ENCODE results near the gene C4orf50.

The C4orf50 gene

GRCh38 chr4:5882947-5883346, 135.3 kb downstream of the C4orf50 start:
- Histone ChIP-seq H3F3A (ENCODE audit: insufficient read depth) (no peaks in the 10 kb centered on the region), H3K79me2 (ENCODE audit: insufficient read depth, low read length) (no peaks in the 10 kb centered on the region)
- TF ChIP-seq EZH2phosphoT487 (conservative IDR thresholded peaks at IDR 0.05; ENCODE audit: low read length) (no peak), CTCF (IDR thresholded peaks at IDR 0.05; ENCODE audit: insufficient read depth, low read length, poor library complexity, severe bottlenecking) (no peak)

GRCh38 chr4:5881340-5881739, 136.9 kb downstream of the C4orf50 start:
- Histone ChIP-seq H4K20me1 (ENCODE audit: low read depth, low read length) (no peaks in the 10 kb centered on the region), H3K9me3 (ENCODE audit: insufficient read depth, low read length) (no peaks in the 10 kb centered on the region), H3K9ac (ENCODE audit: low read length) (no peak overlapping the region), H3K9me2 (replicated peaks; ENCODE audit: insufficient read depth, low read length) (no peaks in the 10 kb centered on the region), H3K36me3 (ENCODE audit: low read length) (no peaks in the 10 kb centered on the region), H3K27ac (ENCODE audit: low read depth, low read length) (no peak overlapping the region), H3K79me2 (ENCODE audit: insufficient read depth, low read length) (no peaks in the 10 kb centered on the region), H2AFZ (ENCODE audit: low read depth, low read length, severe bottlenecking) (no peak overlapping the region), H3K4me3 (ENCODE audit: insufficient read depth, low read length, poor library complexity, severe bottlenecking) (no peak overlapping the region), H3K4me2 (ENCODE audit: low read depth, low read length, poor library complexity, severe bottlenecking) (no peak overlapping the region), H3K27me3 (ENCODE audit: low read length) (no peaks in the 10 kb centered on the region), H3F3A (ENCODE audit: insufficient read depth) (no peaks in the 10 kb centered on the region)
- no peak for TF ChIP-seq EZH2phosphoT487 (conservative IDR thresholded peaks at IDR 0.05; ENCODE audit: low read length)
- TF ChIP-seq CTCF (IDR thresholded peaks at IDR 0.05; ENCODE audit: insufficient read depth, low read length, poor library complexity, severe bottlenecking): no peak

More at GRCh38 chr4:5882947-5883346, 135.3 kb downstream of the C4orf50 start:
- Histone ChIP-seq H3K27ac (ENCODE audit: low read depth, low read length) (no peak overlapping the region), H3K4me3 (ENCODE audit: insufficient read depth, low read length, poor library complexity, severe bottlenecking) (no peak overlapping the region), H3K4me2 (ENCODE audit: low read depth, low read length, poor library complexity, severe bottlenecking) (no peak overlapping the region), H4K20me1 (ENCODE audit: low read depth, low read length) (no peaks in the 10 kb centered on the region), H3K36me3 (ENCODE audit: low read length) (no peaks in the 10 kb centered on the region), H3K9ac (ENCODE audit: low read length) (no peak overlapping the region), H3K9me3 (ENCODE audit: insufficient read depth, low read length) (no peaks in the 10 kb centered on the region), H3K27me3 (ENCODE audit: low read length) (no peaks in the 10 kb centered on the region), H3K9me2 (replicated peaks; ENCODE audit: insufficient read depth, low read length) (no peaks in the 10 kb centered on the region), H2AFZ (ENCODE audit: low read depth, low read length, severe bottlenecking) (no peak overlapping the region)

GRCh38 chr4:5878359-5878758, 139.9 kb downstream of the C4orf50 start:
- Histone ChIP-seq H3K9ac (ENCODE audit: low read length) (no peak overlapping the region), H3K27ac (ENCODE audit: low read depth, low read length) (no peak overlapping the region), H3K4me3 (ENCODE audit: insufficient read depth, low read length, poor library complexity, severe bottlenecking) (no peak overlapping the region), H3K79me2 (ENCODE audit: insufficient read depth, low read length) (no peaks in the 10 kb centered on the region), H3F3A (ENCODE audit: insufficient read depth) (no peaks in the 10 kb centered on the region), H3K9me2 (replicated peaks; ENCODE audit: insufficient read depth, low read length) (no peaks in the 10 kb centered on the region), H3K4me2 (ENCODE audit: low read depth, low read length, poor library complexity, severe bottlenecking) (no peak overlapping the region), H3K9me3 (ENCODE audit: insufficient read depth, low read length) (no peaks in the 10 kb centered on the region), H3K27me3 (ENCODE audit: low read length) (no peaks in the 10 kb centered on the region), H3K36me3 (ENCODE audit: low read length) (no peaks in the 10 kb centered on the region), H2AFZ (ENCODE audit: low read depth, low read length, severe bottlenecking) (no peak overlapping the region), H4K20me1 (ENCODE audit: low read depth, low read length) (no peaks in the 10 kb centered on the region)
- TF ChIP-seq CTCF (IDR thresholded peaks at IDR 0.05; ENCODE audit: insufficient read depth, low read length, poor library complexity, severe bottlenecking) (no peak), EZH2phosphoT487 (conservative IDR thresholded peaks at IDR 0.05; ENCODE audit: low read length) (no peak)

Measured in SU-DHL-6 (cell line).